B cell (primary cell): Measurements from ENCODE around the gene STXBP5L.

Experiments
- EZH2 ChIP-seq: IDR thresholded peaks from 2 replicates; pipeline ENCODE4 v1.6.1; 2012; ENCODE audit warnings: borderline replicate concordance, low read depth, mild to moderate bottlenecking, moderate library complexity, low read length; ENCODE audit not compliant: insufficient read depth, poor library complexity, severe bottlenecking
- TF ChIP-seq, protein P1 (sequence below): fragments of 200-600 bp; IDR thresholded peaks from one replicate; pipeline ENCODE4 v1.8.0; 2022; ENCODE audit warnings: antibody characterized with exemption, mild to moderate bottlenecking

DNA sequence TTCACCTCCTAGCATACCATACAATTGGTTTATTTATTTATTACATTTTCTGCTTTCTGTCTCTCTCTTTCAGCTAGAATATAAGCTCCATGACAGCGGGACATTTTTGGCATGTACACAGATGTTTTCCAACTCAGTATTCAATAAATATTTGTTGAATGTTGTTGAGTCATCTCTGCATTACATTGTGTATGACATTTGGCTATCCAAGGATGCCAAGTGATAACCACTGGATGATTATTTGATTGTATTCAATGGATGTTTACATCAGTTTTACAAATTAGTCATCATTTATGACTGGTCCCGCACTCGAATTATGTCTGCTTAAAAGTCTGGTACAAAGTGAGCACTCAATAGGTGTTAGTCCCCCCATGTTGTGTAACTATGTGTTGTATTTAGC lies 49.5 kb upstream of the STXBP5L start:
- TF ChIP-seq, protein P1, sequence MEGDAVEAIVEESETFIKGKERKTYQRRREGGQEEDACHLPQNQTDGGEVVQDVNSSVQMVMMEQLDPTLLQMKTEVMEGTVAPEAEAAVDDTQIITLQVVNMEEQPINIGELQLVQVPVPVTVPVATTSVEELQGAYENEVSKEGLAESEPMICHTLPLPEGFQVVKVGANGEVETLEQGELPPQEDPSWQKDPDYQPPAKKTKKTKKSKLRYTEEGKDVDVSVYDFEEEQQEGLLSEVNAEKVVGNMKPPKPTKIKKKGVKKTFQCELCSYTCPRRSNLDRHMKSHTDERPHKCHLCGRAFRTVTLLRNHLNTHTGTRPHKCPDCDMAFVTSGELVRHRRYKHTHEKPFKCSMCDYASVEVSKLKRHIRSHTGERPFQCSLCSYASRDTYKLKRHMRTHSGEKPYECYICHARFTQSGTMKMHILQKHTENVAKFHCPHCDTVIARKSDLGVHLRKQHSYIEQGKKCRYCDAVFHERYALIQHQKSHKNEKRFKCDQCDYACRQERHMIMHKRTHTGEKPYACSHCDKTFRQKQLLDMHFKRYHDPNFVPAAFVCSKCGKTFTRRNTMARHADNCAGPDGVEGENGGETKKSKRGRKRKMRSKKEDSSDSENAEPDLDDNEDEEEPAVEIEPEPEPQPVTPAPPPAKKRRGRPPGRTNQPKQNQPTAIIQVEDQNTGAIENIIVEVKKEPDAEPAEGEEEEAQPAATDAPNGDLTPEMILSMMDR: no peak
- TF ChIP-seq EZH2: no peak
